ENCODE data around the gene MORC1.
A peak's percentile ranks its signal among the peaks of the same experiment; 100 is the strongest.
"Not testable (repeated sequence)": the region's sequence is repeated elsewhere in the genome, so short reads cannot be mapped to it uniquely, and the experiment has no call there.

Gene MORC1

GRCh38 chr3:109117939-109118338 lies at the start of gene MORC1:
TSS of gene MORC1 (minus strand) at chr3:109118134. CDS start at chr3:109118059, 75 bp downstream.
- DNase-seq (ENCODE audit: low read depth) = no peak

GRCh38 chr3:109165905-109166304 lies 48.0 kb upstream of the MORC1 start:
- no peak for DNase-seq (ENCODE audit: low read depth)

- no peak for DNase-seq (ENCODE audit: low read depth)
Observed at GRCh38 chr3:109161487-109162123, 43.7 kb upstream of the MORC1 start.

- DNase-seq (ENCODE audit: low read depth) = no peak
Observed at GRCh38 chr3:109155828-109156227, 37.9 kb upstream of the MORC1 start.

GRCh38 chr3:109154979-109155378 lies 37.0 kb upstream of the MORC1 start:
- peak; percentile 22 for DNase-seq (ENCODE audit: low read depth)

- no peak for DNase-seq (ENCODE audit: low read depth)
Observed at GRCh38 chr3:109152320-109152719, 34.4 kb upstream of the MORC1 start.

- DNase-seq (ENCODE audit: low read depth) = no peak
Observed at GRCh38 chr3:109149078-109149477, 31.1 kb upstream of the MORC1 start.

DNA sequence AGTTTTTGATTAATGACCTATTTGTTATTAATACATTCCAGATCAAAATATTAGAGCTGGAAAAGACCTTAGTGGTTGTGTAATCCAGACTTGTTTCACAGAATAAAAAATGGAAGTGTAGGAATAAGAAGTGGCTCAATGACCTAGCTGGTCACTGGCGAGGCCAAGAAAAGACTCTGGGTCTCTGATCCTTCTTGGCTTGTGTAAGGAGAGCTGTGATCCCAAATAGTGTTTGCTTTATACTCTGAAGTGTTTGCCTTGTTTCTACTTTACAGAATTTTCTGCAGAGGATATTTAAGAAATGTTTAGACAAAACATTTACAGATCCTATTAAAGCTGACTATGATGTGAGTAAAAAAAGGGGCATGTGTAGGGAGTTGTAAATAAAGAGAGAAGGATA lies 25.7 kb upstream of the MORC1 start:
- no peak for DNase-seq (ENCODE audit: low read depth)

- DNase-seq (ENCODE audit: low read depth) = no peak
Observed at GRCh38 chr3:109140318-109140717, 22.4 kb upstream of the MORC1 start.

DNA sequence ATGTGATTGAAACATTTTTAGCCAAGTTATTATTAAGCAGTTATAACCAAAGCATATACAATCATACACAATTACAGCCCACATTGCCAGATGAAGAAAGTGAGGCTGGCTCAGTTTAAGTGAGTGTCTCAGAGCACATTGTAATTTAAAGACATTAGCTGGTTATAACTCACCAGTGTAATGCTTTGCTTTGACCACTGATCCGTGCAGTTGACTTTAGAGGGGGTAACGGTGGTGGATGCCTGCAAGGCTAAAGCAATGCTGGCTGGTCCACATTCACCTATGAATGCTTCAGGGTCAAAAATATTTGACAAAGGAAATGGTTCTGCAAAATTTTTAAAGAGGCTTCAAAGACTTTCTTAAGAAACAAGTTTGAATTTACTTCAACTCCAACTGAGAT lies 19.8 kb upstream of the MORC1 start:
- no peak for DNase-seq (ENCODE audit: low read depth)

DNA sequence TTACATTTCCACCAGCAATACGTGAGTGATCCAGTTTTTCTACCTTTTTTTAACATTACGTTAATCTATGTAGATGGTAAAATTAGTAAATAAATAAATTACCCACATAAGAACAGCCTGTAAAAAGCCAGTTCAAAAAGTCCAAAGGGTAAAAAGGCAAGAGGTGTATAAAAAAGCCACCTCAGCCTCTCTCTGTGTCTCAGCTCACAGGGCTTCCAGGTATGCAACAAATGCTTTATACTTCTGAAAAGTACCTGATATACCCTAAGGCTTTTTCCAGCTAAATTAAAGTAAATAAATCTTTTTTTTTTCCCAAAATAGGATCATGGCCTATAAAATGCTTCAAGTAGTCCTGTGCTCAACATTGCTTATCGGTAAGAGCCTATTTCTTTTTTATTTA lies 18.6 kb upstream of the MORC1 start, which contains the start of gene C3orf85:
Gene C3orf85, plus strand, starts transcription at position 197 of the 400 bp plus-strand sequence. Its CDS starts 129 bp downstream, at position 326.
- no peak for DNase-seq (ENCODE audit: low read depth)

DNA sequence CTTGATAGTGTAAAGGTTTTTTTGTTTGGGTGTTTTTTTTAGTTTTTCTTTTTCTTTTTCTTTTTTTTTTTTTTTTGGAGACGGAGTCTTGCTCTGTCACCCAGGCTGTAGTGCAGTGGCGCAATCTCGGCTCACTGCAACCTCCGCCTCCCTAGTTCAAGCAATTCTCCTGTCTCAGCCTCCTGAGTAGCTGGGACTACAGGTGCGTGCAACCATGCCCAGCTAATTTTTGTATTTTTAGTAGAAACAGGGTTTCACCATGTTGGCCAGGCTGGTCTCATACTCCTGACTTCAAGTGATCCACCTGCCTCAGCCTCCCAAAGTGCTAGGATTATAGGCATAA lies 15.5 kb upstream of the MORC1 start:
- DNase-seq (ENCODE audit: low read depth) = not testable (repeated sequence)

DNA sequence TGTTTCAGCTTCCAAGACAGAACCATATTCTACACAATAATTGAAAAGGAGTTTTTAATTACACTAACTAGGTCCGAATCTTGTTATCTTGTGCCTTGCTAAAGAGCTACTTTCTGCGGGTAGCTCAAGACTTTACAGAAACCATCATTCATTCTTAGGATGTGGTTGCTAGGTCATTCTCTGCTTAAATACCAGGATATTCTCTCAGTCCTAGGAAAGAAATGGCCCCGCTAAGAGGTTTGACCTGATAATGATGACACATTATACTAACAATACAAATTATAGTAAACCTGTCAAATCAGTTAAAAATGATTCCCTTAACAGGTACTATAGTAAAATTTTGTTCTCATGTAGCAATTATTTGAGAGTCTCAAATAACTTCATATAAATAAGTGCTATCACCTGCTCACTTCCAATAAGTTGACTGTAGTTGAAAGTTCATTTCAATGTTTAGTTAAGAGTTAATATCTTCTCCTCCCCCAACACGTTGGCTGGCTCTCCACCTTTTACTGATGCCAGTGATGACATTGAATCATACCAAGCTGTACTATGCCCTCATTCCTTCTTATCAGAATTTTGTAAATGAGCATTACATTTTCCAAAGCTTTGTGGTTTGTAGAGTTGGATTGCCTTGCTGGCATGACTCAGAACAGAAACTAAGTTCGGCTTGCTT lies 15.0 kb upstream of the MORC1 start:
- peak; percentile 55 for DNase-seq (ENCODE audit: low read depth)

GRCh38 chr3:109131276-109131675 lies 13.3 kb upstream of the MORC1 start:
- DNase-seq (ENCODE audit: low read depth) = no peak

DNA sequence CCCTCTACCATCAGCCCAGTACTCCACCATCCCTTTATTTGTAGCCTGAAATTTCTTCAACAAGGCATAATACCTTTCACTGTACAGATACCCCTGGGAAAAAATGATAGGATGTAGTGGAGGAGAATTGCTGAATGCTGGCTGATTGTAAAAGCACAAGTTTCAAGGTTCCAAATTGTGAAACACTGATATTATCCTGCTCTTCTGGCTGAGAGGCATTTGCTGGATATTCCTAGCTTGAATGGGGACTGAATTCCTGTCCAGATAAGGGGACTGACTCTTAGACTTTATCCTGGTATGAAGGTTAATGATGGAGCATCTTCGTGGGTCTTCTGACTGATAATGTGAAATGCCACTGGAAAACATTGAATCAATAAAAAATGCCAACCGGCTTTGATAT lies 9.6 kb upstream of the MORC1 start:
- DNase-seq (ENCODE audit: low read depth) = no peak

- DNase-seq (ENCODE audit: low read depth) = no peak
Observed at GRCh38 chr3:109125902-109126301, 8.0 kb upstream of the MORC1 start.

- DNase-seq (ENCODE audit: low read depth) = no peak
Observed at GRCh38 chr3:109122690-109123089, 4.8 kb upstream of the MORC1 start.

- DNase-seq (ENCODE audit: low read depth) = no peak
Observed at GRCh38 chr3:109118584-109118983, 650 bp upstream of the MORC1 start.

GRCh38 chr3:109116031-109116430 lies 1.9 kb downstream of the MORC1 start:
- no peak for DNase-seq (ENCODE audit: low read depth)

- DNase-seq (ENCODE audit: low read depth) = no peak
Observed at GRCh38 chr3:109115451-109115850, 2.5 kb downstream of the MORC1 start.

- no peak for DNase-seq (ENCODE audit: low read depth)
Observed at GRCh38 chr3:109114746-109115145, 3.2 kb downstream of the MORC1 start.

DNA sequence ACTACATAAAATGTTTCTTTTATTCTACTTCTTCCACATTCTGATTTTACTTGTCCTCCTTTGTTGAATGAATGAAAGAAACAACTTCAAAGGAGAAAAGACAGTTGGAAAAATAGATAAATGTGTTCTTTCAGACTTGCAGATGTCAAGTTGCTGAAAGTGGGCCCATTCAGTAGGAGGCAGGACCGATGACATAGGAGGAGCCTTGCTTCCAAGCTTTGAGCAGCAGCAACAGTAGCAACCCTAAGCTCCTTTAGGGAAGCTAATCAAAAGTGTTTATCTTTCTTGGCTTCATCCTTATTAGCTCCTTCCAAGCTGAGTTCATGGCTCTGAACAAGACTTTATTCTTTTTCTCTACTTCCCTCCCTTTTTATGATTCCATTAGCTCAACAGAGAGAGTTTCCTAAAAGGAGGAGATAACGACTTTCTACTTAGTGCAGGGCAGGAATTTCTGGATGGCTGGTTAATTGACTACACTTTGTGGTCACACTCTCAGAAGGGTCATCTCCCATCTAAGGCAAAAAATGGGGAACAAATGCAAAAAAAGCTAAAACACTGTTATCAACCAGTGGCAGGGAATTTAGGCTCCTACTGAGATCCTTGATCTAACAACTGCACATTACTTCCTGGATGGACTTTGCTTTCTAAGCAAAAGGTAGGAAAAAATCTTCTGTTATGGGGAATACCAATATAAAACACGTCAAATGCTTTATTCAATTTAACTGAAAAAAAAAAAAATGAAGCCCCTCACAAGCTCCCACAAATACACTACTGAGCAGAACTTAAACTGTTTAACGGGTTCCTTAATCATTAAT lies 4.8 kb downstream of the MORC1 start:
- DNase-seq (ENCODE audit: low read depth) = no peak

GRCh38 chr3:109109574-109109973 lies 8.4 kb downstream of the MORC1 start:
- DNase-seq (ENCODE audit: low read depth) = no peak
